ENCODE data around the gene BMP7. TPM values are rescaled to one million over a fixed set of nuclear protein-coding genes. Genes with fewer than 3 reads are reported as not detected.
A peak's percentile ranks its signal among the peaks of the same experiment; 100 is the strongest.

Gene BMP7
- total and polyA plus RNA-seq, 11 donors: 0.72 to 12.3 (median 3.7) TPM

- peaks cover 0 to 14% (median 0%) of the 10 kb centered on the region in 12 donors for H3K4me1 ChIP-seq
- H3K27ac ChIP-seq: peak overlapping the region in 10 of 12 donors; percentile 29 to 85 (median 64)
- intact Hi-C loops (cut with DNase I): loop anchor here in 1 of 10 donors (5.0 kb wide), 1 partner anchor 95 kb away; no protein-coding TSS in a partner anchor
- no peak for DNase-seq
- no peaks in the 10 kb centered on the region for H3K27me3 ChIP-seq
- no peak for TF ChIP-seq CTCF (IDR thresholded peaks at IDR 0.05)
- TF ChIP-seq POLR2A (IDR thresholded peaks at IDR 0.05): no peak
- peaks cover 0 to 3% (median 0%) of the 10 kb centered on the region in 12 donors for H3K9me3 ChIP-seq
- H3K4me3 ChIP-seq: no peak overlapping the region
- H3K36me3 ChIP-seq: no peaks in the 10 kb centered on the region
- 78 to 84% (median 79%) methylated on average over 8 of the region's 8 CpGs for WGBS, 4 donors
- no peak for ATAC-seq
Measured at GRCh38 chr20:57167292-57167655, 99.2 kb downstream of the BMP7 start.

GRCh38 chr20:57166568-57167291 lies 99.7 kb downstream of the BMP7 start:
- ATAC-seq: no peak
- DNase-seq: no peak
- Histone ChIP-seq H3K9me3 (peaks cover 0 to 3% (median 0%) of the 10 kb centered on the region in 12 donors), H3K4me3 (no peak overlapping the region), H3K27ac (peak overlapping the region in 3 of 12 donors; percentile 70 to 85 (median 73)), H3K27me3 (no peaks in the 10 kb centered on the region), H3K36me3 (no peaks in the 10 kb centered on the region), H3K4me1 (peaks cover 0 to 14% (median 0%) of the 10 kb centered on the region in 12 donors)
- TF ChIP-seq POLR2A (IDR thresholded peaks at IDR 0.05): no peak
- no peak for TF ChIP-seq CTCF (IDR thresholded peaks at IDR 0.05)
- WGBS, 4 donors: 82 to 86% (median 83%) methylated on average over 16 to 18 of the region's 18 CpGs
- intact Hi-C loops (cut with DNase I): loop anchor here in 1 of 10 donors (5.0 kb wide), 1 partner anchor 96 kb away; no protein-coding TSS in a partner anchor

- DNase-seq (no peak), ATAC-seq (no peak)
- Histone ChIP-seq H3K4me3 (no peak overlapping the region), H3K4me1 (peaks cover 0 to 14% (median 0%) of the 10 kb centered on the region in 12 donors), H3K27ac (no peak overlapping the region), H3K36me3 (no peaks in the 10 kb centered on the region), H3K27me3 (no peaks in the 10 kb centered on the region), H3K9me3 (peaks cover 0 to 3% (median 0%) of the 10 kb centered on the region in 12 donors)
- TF ChIP-seq CTCF (IDR thresholded peaks at IDR 0.05): no peak
- WGBS, 4 donors: 89 to 94% (median 92%) methylated on average over 10 to 13 of the region's 13 CpGs
- intact Hi-C loops (cut with DNase I): loop anchor here in 1 of 10 donors (5.0 kb wide), 1 partner anchor 97 kb away; no protein-coding TSS in a partner anchor
Measured at GRCh38 chr20:57165427-57166004, 100.9 kb downstream of the BMP7 start.

- no peak for DNase-seq
- Histone ChIP-seq H3K4me3 (no peak overlapping the region), H3K9me3 (peaks cover 0 to 3% (median 0%) of the 10 kb centered on the region in 12 donors), H3K27ac (no peak overlapping the region), H3K27me3 (no peaks in the 10 kb centered on the region), H3K36me3 (no peaks in the 10 kb centered on the region), H3K4me1 (peaks cover 0 to 14% (median 0%) of the 10 kb centered on the region in 12 donors)
- intact Hi-C loops (cut with DNase I): loop anchor here in 1 of 10 donors (5.0 kb wide), 1 partner anchor 97 kb away; no protein-coding TSS in a partner anchor
- 84 to 92% (median 87%) methylated on average over 7 of the region's 7 CpGs for WGBS, 4 donors
- no peak for ATAC-seq
- TF ChIP-seq CTCF (IDR thresholded peaks at IDR 0.05) (no peak), POLR2A (IDR thresholded peaks at IDR 0.05) (no peak)
Measured at GRCh38 chr20:57164872-57165271, 101.6 kb downstream of the BMP7 start.
